Spleen (tissue), 11 donors: ENCODE data around the gene NYAP1. TPM values are rescaled to one million over a fixed set of nuclear protein-coding genes. Genes with fewer than 3 reads are reported as not detected.

Source experiments
- DNase-seq: peaks from one replicate; pipeline ENCODE4 v3.0.0-alpha.2; 2020
- H3K27ac ChIP-seq, 8 donors: fragments of 200-600 bp; sonication (generic) in 7 of 8; 1 replicate in 4 of 8; 2 replicates in 4 of 8; pipeline versions ENCODE4 v1.5.0 to v1.8.0; 2016 to 2021; ENCODE audit warnings: inconsistent platforms in 4 of 8, mild to moderate bottlenecking in 4 of 8, moderate library complexity in 1 of 8
- H3K27me3 ChIP-seq, 7 donors: fragments of 200-600 bp; sonication (generic) in 6 of 7; replicated peaks in 1 of 7; 1 replicate in 4 of 7; 2 replicates in 3 of 7; pipeline versions ENCODE4 v1.5.0 to v1.8.0; 2016 to 2021; ENCODE audit warnings: inconsistent platforms in 3 of 7, mild to moderate bottlenecking in 1 of 7
- H3K36me3 ChIP-seq, 6 donors: fragments of 200-600 bp; sonication (generic) in 5 of 6; 1 replicate in 4 of 6; 2 replicates in 2 of 6; pipeline versions ENCODE4 v1.5.0 to v1.8.0; 2016 to 2021; ENCODE audit warnings: inconsistent platforms in 2 of 6
- H3K4me1 ChIP-seq, 6 donors: fragments of 200-600 bp; sonication (generic) in 5 of 6; 1 replicate in 3 of 6; 2 replicates in 3 of 6; pipeline versions ENCODE4 v1.5.0 to v1.8.0; 2016 to 2021; ENCODE audit warnings: inconsistent platforms in 3 of 6
- H3K4me3 ChIP-seq, 8 donors: fragments of 200-600 bp; sonication (generic) in 7 of 8; 1 replicate in 4 of 8; 2 replicates in 4 of 8; pipeline versions ENCODE4 v1.5.0 to v1.8.0; 2016 to 2021; ENCODE audit warnings: inconsistent platforms in 4 of 8, mild to moderate bottlenecking in 4 of 8, moderate library complexity in 2 of 8
- H3K9me3 ChIP-seq, 8 donors: fragments of 200-600 bp; sonication (generic) in 7 of 8; 1 replicate in 4 of 8; 2 replicates in 4 of 8; pipeline versions ENCODE4 v1.5.0 to v1.8.0; 2016 to 2021; ENCODE audit warnings: inconsistent platforms in 4 of 8
- CTCF ChIP-seq, 11 experiments: fragments of 200-600 bp in 7 of 11; fragments of 450-650 bp in 4 of 11; sonication (generic) in 4 of 11; IDR thresholded peaks in 8 of 11; conservative IDR thresholded peaks in 3 of 11; 1 replicate in 7 of 11; 2 replicates in 4 of 11; pipeline versions ENCODE4 v1.4.0 to v1.8.0; 2016 to 2021; ENCODE audit warnings: antibody characterized with exemption in 11 of 11, inconsistent platforms in 4 of 11, mild to moderate bottlenecking in 1 of 11
- POLR2A ChIP-seq, 3 donors: fragments of 450-650 bp; IDR thresholded peaks; one replicate each; pipeline ENCODE4 v1.5.1; 2017; ENCODE audit warnings: antibody characterized with exemption in 3 of 3, mild to moderate bottlenecking in 1 of 3
- POLR2AphosphoS5 ChIP-seq, 3 donors: sonication (generic); formaldehyde crosslinking; IDR thresholded peaks; one replicate each; pipeline ENCODE4 v1.5.1; 2017; ENCODE audit warnings: antibody characterized with exemption in 3 of 3
- WGBS, 5 donors: extraction: QIAGEN DNeasy Blood & Tissue Kit in 3 of 5; methylation state at CpG; one replicate each; pipeline versions ENCODE4 v1.1.5 to v1.1.7; 2013 to 2018; 5-methylcytosine and 5-hydroxymethylcytosine counted together
- intact Hi-C: fragments of 100-400 bp; cut with DNase I; formaldehyde crosslinking; loops from one replicate; pipeline ENCODE4 v1.15.0; 2023; ENCODE audit warnings: low total_unique reads
- polyA plus RNA-seq, 3 donors: library from polyadenylated mRNA; stranded (reverse); fragments of 200-250 nt; gene quantifications; one replicate each; pipeline ENCODE4 v1.2.1, GENCODE V29; 2013
- total RNA-seq, 7 donors: library from RNA; depleted of rRNA in 3 of 7; stranded (reverse); fragments of >200 nt in 3 of 7; fragmentation: NEBNext Ultra II Directional in 4 of 7; extraction: Animal tissue kit (Norgen Biotek cat#: 25700) in 4 of 7; gene quantifications; one replicate each; pipeline versions ENCODE4 v1.1.0 to v1.2.1, GENCODE V29; 2016 to 2021
- donor health status: healthy with polysubstance abuse.
- donor health status: DM: no; HTN: no; CAD: no; lungs with moderate emphysema.
- donor health status: DM: no; HTN: no; CAD: no.
- donor health status: Bipolar disorder and iron deficiency.
- donor health status: healthy.
- donor health status: DM: no; HTN: no; CAD: no.
- donor health status: DM: yes; HTN: yes; CAD: no.

Gene NYAP1
- total and polyA plus RNA-seq, 10 donors: 0.07 to 2.1 (median 0.70) TPM; not detected in 1

DNA sequence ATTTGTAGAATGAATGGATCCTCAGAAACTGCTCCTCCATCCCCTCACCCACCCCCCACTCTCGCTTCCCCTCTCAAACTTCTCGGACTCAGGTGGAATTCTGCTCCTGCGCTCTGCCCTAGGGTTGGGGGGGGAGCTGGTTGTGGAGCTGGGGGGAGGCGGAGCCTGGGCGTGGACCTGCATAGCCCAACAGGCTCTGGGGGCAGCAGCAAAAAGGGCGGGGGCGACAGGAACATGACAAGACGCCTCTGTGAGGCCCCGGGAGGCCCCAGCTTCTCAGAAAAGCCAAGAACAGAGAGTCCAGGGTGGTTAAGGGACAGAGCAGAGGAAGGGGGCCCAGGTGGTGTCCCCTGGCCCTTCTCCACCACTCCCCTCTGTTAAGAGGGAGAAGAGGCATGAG is 8.2 kb upstream of the NYAP1 start:
- no peaks in the 10 kb centered on the region for H3K9me3 ChIP-seq
- WGBS, 5 donors: 38 to 50% (median 39%) methylated on average over 8 to 9 of the region's 9 CpGs
- intact Hi-C loops: loop anchor here (10.0 kb wide), 1 partner anchor 229 kb away; the partner anchor contains the start of gene POP7
- TF ChIP-seq POLR2AphosphoS5 (IDR thresholded peaks at IDR 0.05) (no peak), CTCF (IDR thresholded peaks at IDR 0.05 in 8 of 11, conservative IDR thresholded peaks at IDR 0.05 in 3 of 11) (no peak), POLR2A (IDR thresholded peaks at IDR 0.05) (no peak)
- DNase-seq: peak; percentile 75
- peak overlapping the region in 5 of 8 donors; percentile 90 to 99 (median 97) for H3K4me3 ChIP-seq
- peaks cover 49 to 90% (median 70%) of the 10 kb centered on the region in 6 donors for H3K4me1 ChIP-seq
- peak overlapping the region in 7 of 8 donors; percentile 17 to 99 (median 96) for H3K27ac ChIP-seq
- peaks cover 0 to 71% (median 36%) of the 10 kb centered on the region in 6 donors for H3K36me3 ChIP-seq
- H3K27me3 ChIP-seq: no peaks in the 10 kb centered on the region

GRCh38 chr7:100476101-100476780 is 7.5 kb upstream of the NYAP1 start:
- no peaks in the 10 kb centered on the region for H3K9me3 ChIP-seq
- H3K27ac ChIP-seq: peak overlapping the region; percentile 24 to 99 (median 96)
- no peaks in the 10 kb centered on the region for H3K27me3 ChIP-seq
- peaks cover 49 to 85% (median 70%) of the 10 kb centered on the region in 6 donors for H3K4me1 ChIP-seq
- TF ChIP-seq POLR2A (IDR thresholded peaks at IDR 0.05): no peak
- no peak for TF ChIP-seq CTCF (IDR thresholded peaks at IDR 0.05 in 8 of 11, conservative IDR thresholded peaks at IDR 0.05 in 3 of 11)
- TF ChIP-seq POLR2AphosphoS5 (IDR thresholded peaks at IDR 0.05): no peak
- peak; percentile 76 for DNase-seq
- intact Hi-C loops: loop anchor here (10.0 kb wide), 1 partner anchor 229 kb away; the partner anchor contains the start of gene POP7
- H3K36me3 ChIP-seq: peaks cover 0 to 64% (median 30%) of the 10 kb centered on the region in 6 donors
- peak overlapping the region; percentile 10 to 99 (median 96) for H3K4me3 ChIP-seq
- 4 to 9% (median 7%) methylated on average over 6 of the region's 6 CpGs for WGBS, 5 donors

GRCh38 chr7:100476903-100477870 is 6.5 kb upstream of the NYAP1 start:
- intact Hi-C loops: loop anchor here (10.0 kb wide), 1 partner anchor 228 kb away; the partner anchor contains the start of gene POP7
- H3K36me3 ChIP-seq: peaks cover 0 to 54% (median 25%) of the 10 kb centered on the region in 6 donors
- peak; percentile 88 for DNase-seq
- WGBS, 5 donors: 5 to 21% (median 6%) methylated on average over 3 to 30 of the region's 30 CpGs
- peak overlapping the region; percentile 90 to 99 (median 96) for H3K4me3 ChIP-seq
- peak overlapping the region; percentile 58 to 99 (median 97) for H3K27ac ChIP-seq
- H3K9me3 ChIP-seq: no peaks in the 10 kb centered on the region
- peaks cover 49 to 80% (median 67%) of the 10 kb centered on the region in 6 donors for H3K4me1 ChIP-seq
- peak in 5 of 11 experiments; percentile 11 to 49 (median 34) for TF ChIP-seq CTCF (IDR thresholded peaks at IDR 0.05 in 8 of 11, conservative IDR thresholded peaks at IDR 0.05 in 3 of 11)
- TF ChIP-seq POLR2AphosphoS5 (IDR thresholded peaks at IDR 0.05): peak in 2 of 3 donors; percentile 4 to 69
- TF ChIP-seq POLR2A (IDR thresholded peaks at IDR 0.05): no peak
- no peaks in the 10 kb centered on the region for H3K27me3 ChIP-seq
